GM12878 (cell line): ENCODE measurements around the gene CTRL.

Source experiments
- BHLHE40 ChIP-seq, 2 experiments: fragments of 450-650 bp in 1 of 2; IDR thresholded peaks; 2 replicates each; pipeline ENCODE4 v1.6.1; 2011 to 2017; ENCODE audit warnings: low read depth in 2 of 2, borderline replicate concordance in 1 of 2, improper control_type of control experiment in 1 of 2, low read length in 1 of 2, mild to moderate bottlenecking in 1 of 2
- CTCF ChIP-seq, 3 experiments: IDR thresholded peaks in 2 of 3; conservative IDR thresholded peaks in 1 of 3; 2 replicates each; pipeline ENCODE4 v1.5.1; 2011; ENCODE audit warnings: low read depth in 3 of 3, low read length in 3 of 3, mild to moderate bottlenecking in 3 of 3, control low read depth in 2 of 3, moderate library complexity in 2 of 3, inconsistent platforms in 1 of 3, mixed read lengths in 1 of 3; ENCODE audit not compliant: control insufficient read depth in 2 of 3, insufficient read depth in 1 of 3; ENCODE audit errors: extremely low read depth in 1 of 3
- FOXM1 ChIP-seq: IDR thresholded peaks from 2 replicates; pipeline ENCODE4 v1.6.1; 2012; ENCODE audit warnings: low read depth, mild to moderate bottlenecking, inconsistent platforms, low read length, moderate library complexity
- GABPA ChIP-seq: IDR thresholded peaks from 2 replicates; pipeline ENCODE4 v1.6.1; 2014; ENCODE audit warnings: antibody characterized with exemption, low read depth, mild to moderate bottlenecking, inconsistent platforms
- HDAC2 ChIP-seq: fragments of 200-600 bp; sonication (generic); IDR thresholded peaks from 2 replicates; pipeline ENCODE4 v1.6.1; 2017
- KDM1A ChIP-seq: fragments of 200-600 bp; sonication (generic); IDR thresholded peaks from 2 replicates; pipeline ENCODE4 v1.6.1; 2016; ENCODE audit warnings: borderline replicate concordance
- MYC ChIP-seq: IDR thresholded peaks from 2 replicates; pipeline ENCODE4 v1.6.1; 2011; ENCODE audit warnings: mild to moderate bottlenecking, low read length, moderate library complexity, inconsistent platforms; ENCODE audit not compliant: insufficient read depth, insufficient replicate concordance, insufficient read length, severe bottlenecking
- POLR2A ChIP-seq: IDR thresholded peaks from 2 replicates; pipeline ENCODE4 v1.6.1; 2011; ENCODE audit warnings: low read depth, mild to moderate bottlenecking, low read length
- RELA ChIP-seq: fragments of 450-650 bp; IDR thresholded peaks from 2 replicates; pipeline ENCODE4 v1.8.0; 2014; ENCODE audit warnings: borderline replicate concordance; ENCODE audit not compliant: partially characterized antibody
- ZBED1 ChIP-seq: IDR thresholded peaks from 2 replicates; pipeline ENCODE4 v1.6.1; 2016; ENCODE audit warnings: borderline replicate concordance
- ZBTB33 ChIP-seq: fragments of 450-650 bp; IDR thresholded peaks from 2 replicates; pipeline ENCODE4 v1.6.1; 2017; ENCODE audit warnings: mild to moderate bottlenecking

GRCh38 chr16:67954421-67955196 is 22.9 kb upstream of the CTRL start:
- TF ChIP-seq KDM1A (no peak), BHLHE40 (IDR thresholded peaks at IDR 0.05; ENCODE audit: borderline replicate concordance in 1 of 2, low read depth in 2 of 2, low read length in 1 of 2) (no peak), GABPA (no peak), POLR2A (no peak), CTCF (IDR thresholded peaks at IDR 0.05 in 2 of 3, conservative IDR thresholded peaks at IDR 0.05 in 1 of 3; ENCODE audit: control insufficient read depth in 2 of 3, extremely low read depth in 1 of 3, insufficient read depth in 1 of 3, low read depth in 3 of 3, low read length in 3 of 3) (no peak), ZBTB33 (no peak), ZBED1 (no peak), RELA (no peak), MYC (no peak), FOXM1 (no peak), HDAC2 (no peak)
